HepG2 (cell line): ENCODE results near the gene C5orf47. TPM values are rescaled to one million over a fixed set of nuclear protein-coding genes. Genes with fewer than 3 reads are reported as not detected.

Experiments
- BORCS8-MEF2B ChIP-seq: sonication (generic); formaldehyde crosslinking; IDR thresholded peaks from 2 replicates; pipeline ENCODE4 v1.8.0; 2022; ENCODE audit warnings: mild to moderate bottlenecking, missing genetic modification reagents
- CTCF ChIP-seq: sonication (generic); formaldehyde crosslinking; IDR thresholded peaks from 2 replicates; pipeline ENCODE4 v1.5.0; 2020; ENCODE audit warnings: mild to moderate bottlenecking, missing genetic modification reagents, moderate library complexity
- DMAP1 ChIP-seq: IDR thresholded peaks from 2 replicates; pipeline ENCODE4 v1.6.1; 2016
- HNF1A ChIP-seq, 2 experiments: sonication (generic) in 1 of 2; formaldehyde crosslinking in 1 of 2; IDR thresholded peaks; 2 replicates each; pipeline versions ENCODE4 v1.4.0 to v1.6.1; 2016 to 2020; ENCODE audit warnings: borderline replicate concordance in 1 of 2, low read depth in 1 of 2, mild to moderate bottlenecking in 1 of 2, missing genetic modification reagents in 1 of 2
- KDM5B ChIP-seq: sonication (generic); formaldehyde crosslinking; IDR thresholded peaks from 2 replicates; pipeline ENCODE4 v1.4.0; 2020; ENCODE audit warnings: missing genetic modification reagents, mild to moderate bottlenecking, borderline replicate concordance
- MXD4 ChIP-seq: IDR thresholded peaks from 2 replicates; pipeline ENCODE4 v1.6.1; 2016; ENCODE audit warnings: mild to moderate bottlenecking, missing biosample characterization, missing genetic modification reagents
- SP5 ChIP-seq: IDR thresholded peaks from 2 replicates; pipeline ENCODE4 v1.6.1; 2016; ENCODE audit warnings: low read depth, borderline replicate concordance
- STAG1 ChIP-seq: sonication (generic); formaldehyde crosslinking; IDR thresholded peaks from 2 replicates; pipeline ENCODE4 v1.4.0; 2020; ENCODE audit warnings: missing genetic modification reagents
- TCF7L2 ChIP-seq: IDR thresholded peaks from 2 replicates; pipeline ENCODE4 v1.6.1; 2011; ENCODE audit warnings: mild to moderate bottlenecking, low read depth, low read length, moderate library complexity
- YEATS4 ChIP-seq: sonication (generic); formaldehyde crosslinking; IDR thresholded peaks from 2 replicates; pipeline ENCODE4 v1.4.0; 2020; ENCODE audit warnings: missing genetic modification reagents, borderline replicate concordance
- ZFP82 ChIP-seq: sonication (generic); formaldehyde crosslinking; IDR thresholded peaks from 2 replicates; pipeline ENCODE4 v1.5.1; 2020; ENCODE audit warnings: mild to moderate bottlenecking, missing genetic modification reagents, borderline replicate concordance
- ZHX2 ChIP-seq, 2 experiments: sonication (generic) in 1 of 2; formaldehyde crosslinking in 1 of 2; IDR thresholded peaks; 2 replicates each; pipeline versions ENCODE4 v1.6.1 to v1.9.0; 2014 to 2022; ENCODE audit warnings: antibody characterized with exemption in 1 of 2, borderline replicate concordance in 1 of 2, inconsistent platforms in 1 of 2, low read depth in 1 of 2, missing genetic modification reagents in 1 of 2
- ZMYM3 ChIP-seq: sonication (generic); formaldehyde crosslinking; IDR thresholded peaks from 2 replicates; pipeline ENCODE4 v1.5.1; 2020; ENCODE audit warnings: mild to moderate bottlenecking, missing genetic modification reagents
- ZNF143 ChIP-seq: sonication (generic); formaldehyde crosslinking; IDR thresholded peaks from 2 replicates; pipeline ENCODE4 v1.4.0; 2020; ENCODE audit warnings: missing genetic modification reagents
- ZNF768 ChIP-seq: sonication (generic); formaldehyde crosslinking; IDR thresholded peaks from 2 replicates; pipeline ENCODE4 v1.4.0; 2020; ENCODE audit warnings: missing genetic modification reagents
- ZNF776 ChIP-seq: sonication (generic); formaldehyde crosslinking; IDR thresholded peaks from 2 replicates; pipeline ENCODE4 v1.4.0; 2020; ENCODE audit warnings: mild to moderate bottlenecking, missing genetic modification reagents
- polyA plus RNA-seq, 8 experiments: library from polyadenylated mRNA; depleted of rRNA in 3 of 8; stranded (reverse) in 7 of 8; unstranded in 1 of 8; fragments of >200 nt; fragmentation: Illumina TruSeq in 4 of 8; extraction: Trizol in 4 of 8; gene quantifications; 2 replicates each; pipeline versions ENCODE4 v1.2.1 to v1.2.3, GENCODE V29; 2011 to 2016; ENCODE audit warnings: low read depth in 4 of 8, missing spikeins in 1 of 8, mixed read lengths in 1 of 8; ENCODE audit not compliant: insufficient read depth in 1 of 8
- total RNA-seq, 5 experiments: library from RNA; depleted of rRNA; stranded (reverse); fragments of >200 nt; fragmentation: Illumina TruSeq; extraction: Trizol; gene quantifications; 2 replicates each; pipeline ENCODE4 v1.2.3, GENCODE V29; 2016; ENCODE audit warnings: low read depth in 1 of 5

Gene C5orf47
- total and polyA plus RNA-seq, 2 of the 13 experiments (the other 11 are each of a cell fraction or from before 2014, with no cell fraction given), result not detected

GRCh38 chr5:173969167-173970049 lies 19.6 kb upstream of the C5orf47 start (continued):
- TF ChIP-seq ZHX2 (IDR thresholded peaks at IDR 0.05; ENCODE audit: low read depth) (no peak), ZHX2 (CRISPR knock-in tag; IDR thresholded peaks at IDR 0.05; ENCODE audit: borderline replicate concordance) (no peak), ZMYM3 (CRISPR knock-in tag) (no peak), ZNF776 (CRISPR knock-in tag) (no peak), KDM5B (no peak), HNF1A (IDR thresholded peaks at IDR 0.05; ENCODE audit: low read depth) (0 out of 2 replicates have a peak, but pooled peaks have one; percentile 53), HNF1A (CRISPR knock-in tag; IDR thresholded peaks at IDR 0.05; ENCODE audit: borderline replicate concordance) (no peak; the same call in 1 of the 2 replicates), ZNF768 (CRISPR knock-in tag) (peak; percentile 51; the same call in 1 of the 2 replicates), ZFP82 (CRISPR knock-in tag) (0 out of 2 replicates have a peak, but pooled peaks have one; percentile 30), BORCS8-MEF2B (CRISPR knock-in tag) (no peak), MXD4 (0 out of 2 replicates have a peak, but pooled peaks have one; percentile 48), TCF7L2 (no peak), YEATS4 (0 out of 2 replicates have a peak, but pooled peaks have one; percentile 34), SP5 (CRISPR knock-in tag) (no peak; the same call in 1 of the 2 replicates), CTCF (CRISPR knock-in tag) (no peak), ZNF143 (CRISPR knock-in tag) (no peak), DMAP1 (CRISPR knock-in tag) (no peak; the same call in 1 of the 2 replicates), STAG1 (CRISPR knock-in tag) (peak; percentile 29; the same call in 1 of the 2 replicates)
